ENCODE measurements around the gene ATP6V1B1. TPM values are rescaled to one million over a fixed set of nuclear protein-coding genes. Genes with fewer than 3 reads are reported as not detected.

Gene ATP6V1B1
- total and polyA plus RNA-seq, 7 donors, result 0.10 to 0.70 (median 0.38) TPM; not detected in 2

GRCh38 chr2:70991142-70991541 is 55.4 kb downstream of the ATP6V1B1 start:
- ATAC-seq, result no peak
- peaks cover 3 to 66% of the 10 kb centered on the region in 2 donors for H3K36me3 ChIP-seq (ENCODE audit: insufficient read depth in 1 of 2, low read depth in 1 of 2)
- H3K4me1 ChIP-seq, result peaks cover 13% of the 10 kb centered on the region
- no peaks in the 10 kb centered on the region for H3K27me3 ChIP-seq (ENCODE audit: insufficient read depth in 3 of 3, low read length in 2 of 3)
- H3K4me3 ChIP-seq, result no peak overlapping the region
- TF ChIP-seq CTCF (IDR thresholded peaks at IDR 0.05), result no peak
- intact Hi-C loops (cut with DNase I), result no loop called here
- H3K9me3 ChIP-seq, result no peaks in the 10 kb centered on the region
- no peak overlapping the region for H3K27ac ChIP-seq
- DNase-seq, result no peak
- WGBS, 3 donors, result 76 to 94% (median 76%) methylated on average over 5 of the region's 5 CpGs

GRCh38 chr2:70991742-70992141 is 56.0 kb downstream of the ATP6V1B1 start:
- intact Hi-C loops (cut with DNase I), result no loop called here
- ATAC-seq (no peak), DNase-seq (no peak)
- H3K36me3 ChIP-seq (ENCODE audit: insufficient read depth in 1 of 2, low read depth in 1 of 2), result peaks cover 3 to 61% of the 10 kb centered on the region in 2 donors
- H3K9me3 ChIP-seq, result no peaks in the 10 kb centered on the region
- no peaks in the 10 kb centered on the region for H3K27me3 ChIP-seq (ENCODE audit: insufficient read depth in 3 of 3, low read length in 2 of 3)
- H3K4me3 ChIP-seq, result no peak overlapping the region
- no peak overlapping the region for H3K27ac ChIP-seq
- no peak for TF ChIP-seq CTCF (IDR thresholded peaks at IDR 0.05)
- peaks cover 13% of the 10 kb centered on the region for H3K4me1 ChIP-seq
- 81 to 88% (median 83%) methylated on average over 9 of the region's 9 CpGs for WGBS, 3 donors

- Histone ChIP-seq H3K36me3 (ENCODE audit: insufficient read depth in 1 of 2, low read depth in 1 of 2) (peaks cover 3 to 47% of the 10 kb centered on the region in 2 donors), H3K9me3 (no peaks in the 10 kb centered on the region), H3K4me3 (peak overlapping the region; percentile 97), H3K27me3 (ENCODE audit: insufficient read depth in 3 of 3, low read length in 2 of 3) (no peaks in the 10 kb centered on the region), H3K4me1 (peaks cover 17% of the 10 kb centered on the region), H3K27ac (peak overlapping the region; percentile 81)
- TF ChIP-seq CTCF (IDR thresholded peaks at IDR 0.05), result no peak
- 83 to 84% (median 84%) methylated on average over 12 of the region's 12 CpGs for WGBS, 3 donors
- ATAC-seq, result no peak
- DNase-seq, result no peak
- intact Hi-C loops (cut with DNase I), result no loop called here
These were observed 57.5 kb downstream of the ATP6V1B1 start for GRCh38 chr2:70992945-70993853.

- Histone ChIP-seq H3K27ac (peak overlapping the region; percentile 81), H3K4me1 (peaks cover 17% of the 10 kb centered on the region), H3K4me3 (peak overlapping the region; percentile 97), H3K36me3 (ENCODE audit: insufficient read depth in 1 of 2, low read depth in 1 of 2) (peaks cover 3 to 37% of the 10 kb centered on the region in 2 donors), H3K9me3 (no peaks in the 10 kb centered on the region), H3K27me3 (ENCODE audit: insufficient read depth in 3 of 3, low read length in 2 of 3) (no peaks in the 10 kb centered on the region)
- no peak for TF ChIP-seq CTCF (IDR thresholded peaks at IDR 0.05)
- DNase-seq (peak in 1 of 2 donors; percentile 49), ATAC-seq (peak; percentile 30 to 61 (median 49))
- 1 to 2% (median 1%) methylated on average over 31 to 49 of the region's 49 CpGs for WGBS, 3 donors
- intact Hi-C loops (cut with DNase I), result no loop called here
These were observed 58.5 kb downstream of the ATP6V1B1 start for GRCh38 chr2:70994009-70994698.

Data from psoas muscle (tissue), 8 donors.